ENCODE data around the gene KRTAP29-1.

The KRTAP29-1 gene

DNA sequence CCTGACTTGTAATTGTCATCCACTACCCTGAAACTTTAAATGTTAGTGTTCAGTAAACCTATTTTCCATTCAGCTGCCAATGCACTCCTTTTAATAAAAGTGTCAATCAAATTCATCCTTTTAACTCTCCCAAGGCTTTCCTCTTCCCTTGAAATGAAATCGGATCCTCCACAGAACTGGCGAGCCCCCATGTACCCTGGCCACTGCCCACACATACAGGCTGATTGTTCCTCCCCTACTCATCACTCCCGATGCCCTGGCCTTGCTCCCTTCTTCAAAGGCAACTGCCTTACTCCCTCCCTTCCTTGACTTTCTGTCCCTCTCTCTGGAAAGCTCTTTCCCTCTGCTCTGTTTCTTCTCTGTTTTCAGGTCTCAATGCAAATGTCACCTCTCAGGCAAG lies 40.4 kb upstream of the KRTAP29-1 start:
- no peak overlapping the region for H3K4me3 ChIP-seq (ENCODE audit: low read depth, low read length)
- TF ChIP-seq, protein P1, sequence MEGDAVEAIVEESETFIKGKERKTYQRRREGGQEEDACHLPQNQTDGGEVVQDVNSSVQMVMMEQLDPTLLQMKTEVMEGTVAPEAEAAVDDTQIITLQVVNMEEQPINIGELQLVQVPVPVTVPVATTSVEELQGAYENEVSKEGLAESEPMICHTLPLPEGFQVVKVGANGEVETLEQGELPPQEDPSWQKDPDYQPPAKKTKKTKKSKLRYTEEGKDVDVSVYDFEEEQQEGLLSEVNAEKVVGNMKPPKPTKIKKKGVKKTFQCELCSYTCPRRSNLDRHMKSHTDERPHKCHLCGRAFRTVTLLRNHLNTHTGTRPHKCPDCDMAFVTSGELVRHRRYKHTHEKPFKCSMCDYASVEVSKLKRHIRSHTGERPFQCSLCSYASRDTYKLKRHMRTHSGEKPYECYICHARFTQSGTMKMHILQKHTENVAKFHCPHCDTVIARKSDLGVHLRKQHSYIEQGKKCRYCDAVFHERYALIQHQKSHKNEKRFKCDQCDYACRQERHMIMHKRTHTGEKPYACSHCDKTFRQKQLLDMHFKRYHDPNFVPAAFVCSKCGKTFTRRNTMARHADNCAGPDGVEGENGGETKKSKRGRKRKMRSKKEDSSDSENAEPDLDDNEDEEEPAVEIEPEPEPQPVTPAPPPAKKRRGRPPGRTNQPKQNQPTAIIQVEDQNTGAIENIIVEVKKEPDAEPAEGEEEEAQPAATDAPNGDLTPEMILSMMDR (IDR thresholded peaks at IDR 0.05; ENCODE audit: low read depth, low read length), result no peak
- no peak for DNase-seq
- peaks cover 16% of the 10 kb centered on the region for H3K9me3 ChIP-seq (ENCODE audit: severe bottlenecking)
- peaks cover 88% of the 10 kb centered on the region for H3K27me3 ChIP-seq (ENCODE audit: insufficient read depth, low read depth, severe bottlenecking)
- H3K36me3 ChIP-seq, result no peaks in the 10 kb centered on the region
- H3K27ac ChIP-seq, result no peak overlapping the region

DNA sequence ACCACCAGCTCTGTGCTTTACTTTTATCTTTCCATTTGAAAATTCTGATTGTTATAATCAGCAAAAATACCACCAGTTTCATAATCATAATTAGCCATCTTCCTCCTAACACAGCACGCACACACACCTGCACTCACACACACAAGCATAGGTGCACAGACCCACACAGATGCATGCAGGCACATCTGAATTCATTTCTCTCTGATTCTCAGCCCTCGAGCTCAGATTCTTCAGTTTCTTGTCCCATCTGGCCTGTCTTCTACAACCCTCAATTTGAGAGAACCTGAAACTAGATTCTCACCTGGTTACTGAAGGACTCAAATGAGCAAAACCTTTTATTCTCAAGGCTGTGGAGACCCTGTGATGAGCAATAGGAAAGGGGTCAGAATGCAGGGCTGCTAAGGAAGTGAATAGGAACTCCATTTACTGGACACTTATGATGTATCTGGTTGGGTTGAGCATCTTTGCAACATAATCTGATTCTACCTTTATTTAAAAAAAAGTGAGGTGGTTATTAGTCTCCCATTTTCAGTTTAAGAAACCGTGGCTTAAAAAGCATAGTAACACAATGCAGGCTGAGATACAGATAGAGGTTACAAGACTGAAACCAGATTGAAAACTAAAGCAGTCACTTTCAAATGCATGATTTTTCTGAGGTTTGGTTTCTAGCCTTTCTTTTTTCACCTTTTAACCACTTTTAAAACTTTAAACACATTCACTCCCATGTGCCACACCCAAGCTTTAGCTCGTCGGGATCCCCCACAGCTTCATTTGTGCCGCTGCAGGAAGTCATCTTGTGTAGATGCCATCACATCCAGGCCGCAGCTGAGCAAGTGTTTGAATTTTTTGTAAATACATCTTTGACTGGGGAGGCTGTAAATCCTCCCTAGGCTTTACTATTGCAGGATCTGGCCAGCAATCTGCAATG lies 38.5 kb upstream of the KRTAP29-1 start:
- TF ChIP-seq, protein P1 (IDR thresholded peaks at IDR 0.05; ENCODE audit: low read depth, low read length), result no peak
- H3K9me3 ChIP-seq (ENCODE audit: severe bottlenecking), result peaks cover 10% of the 10 kb centered on the region
- no peaks in the 10 kb centered on the region for H3K36me3 ChIP-seq
- no peak for DNase-seq
- H3K27ac ChIP-seq, result no peak overlapping the region
- no peak overlapping the region for H3K4me3 ChIP-seq (ENCODE audit: low read depth, low read length)
- H3K27me3 ChIP-seq (ENCODE audit: insufficient read depth, low read depth, severe bottlenecking), result peaks cover 91% of the 10 kb centered on the region

DNA sequence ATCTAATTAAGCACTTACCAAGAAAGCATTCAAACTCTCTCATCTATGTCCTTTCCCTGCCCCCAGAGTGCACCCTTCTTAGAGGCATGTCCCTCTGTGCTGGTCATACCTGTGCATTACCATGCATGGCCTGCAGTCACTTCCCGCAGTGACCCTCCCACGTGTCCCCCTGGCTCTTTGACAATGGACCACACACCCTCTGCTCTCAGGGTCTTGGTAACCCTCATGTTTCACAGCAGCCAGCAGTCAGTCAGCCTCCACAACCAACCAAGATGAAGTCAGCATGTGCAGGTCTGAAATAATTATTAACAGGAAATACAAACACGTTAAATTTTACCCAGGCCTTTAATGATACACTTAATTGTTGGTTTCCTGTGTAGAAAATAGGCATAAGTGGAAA lies 37.8 kb upstream of the KRTAP29-1 start:
- DNase-seq, result no peak
- H3K27me3 ChIP-seq (ENCODE audit: insufficient read depth, low read depth, severe bottlenecking), result peaks cover 91% of the 10 kb centered on the region
- H3K36me3 ChIP-seq, result no peaks in the 10 kb centered on the region
- peaks cover 10% of the 10 kb centered on the region for H3K9me3 ChIP-seq (ENCODE audit: severe bottlenecking)
- TF ChIP-seq, protein P1 (IDR thresholded peaks at IDR 0.05; ENCODE audit: low read depth, low read length), result no peak
- H3K4me3 ChIP-seq (ENCODE audit: low read depth, low read length), result no peak overlapping the region
- no peak overlapping the region for H3K27ac ChIP-seq

DNA sequence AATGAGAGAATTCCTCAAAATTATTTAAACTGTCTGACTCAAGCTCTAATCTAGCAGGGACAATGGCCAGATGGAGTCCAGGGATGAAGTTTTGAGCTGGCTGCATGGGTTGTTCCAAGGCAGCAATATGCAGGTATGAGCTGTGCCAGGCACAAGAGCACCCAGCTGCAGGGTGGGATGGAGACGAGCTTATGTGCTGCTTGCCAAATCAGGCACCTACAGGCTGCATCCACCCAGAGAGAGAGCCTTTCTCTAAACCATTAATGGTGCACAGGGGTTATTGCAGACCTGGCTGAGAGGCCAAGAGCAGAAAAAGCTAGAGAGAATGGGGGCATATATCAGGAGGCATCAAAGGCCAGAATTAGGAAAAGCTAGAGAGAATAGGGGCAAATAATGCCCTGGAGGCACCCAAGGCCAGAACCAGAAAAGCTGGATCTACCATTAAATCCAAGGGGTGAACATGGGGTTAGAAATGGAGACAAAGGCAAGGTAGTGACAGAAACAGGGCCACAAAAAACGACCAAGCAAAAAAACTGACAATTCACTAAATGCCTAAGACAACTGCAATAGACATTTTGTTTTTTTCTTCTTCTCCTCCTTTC lies 37.0 kb upstream of the KRTAP29-1 start:
- H3K4me3 ChIP-seq (ENCODE audit: low read depth, low read length), result no peak overlapping the region
- no peak for DNase-seq
- no peaks in the 10 kb centered on the region for H3K36me3 ChIP-seq
- H3K27ac ChIP-seq, result no peak overlapping the region
- TF ChIP-seq, protein P1 (IDR thresholded peaks at IDR 0.05; ENCODE audit: low read depth, low read length), result no peak
- H3K27me3 ChIP-seq (ENCODE audit: insufficient read depth, low read depth, severe bottlenecking), result peaks cover 88% of the 10 kb centered on the region
- peaks cover 10% of the 10 kb centered on the region for H3K9me3 ChIP-seq (ENCODE audit: severe bottlenecking)

DNA sequence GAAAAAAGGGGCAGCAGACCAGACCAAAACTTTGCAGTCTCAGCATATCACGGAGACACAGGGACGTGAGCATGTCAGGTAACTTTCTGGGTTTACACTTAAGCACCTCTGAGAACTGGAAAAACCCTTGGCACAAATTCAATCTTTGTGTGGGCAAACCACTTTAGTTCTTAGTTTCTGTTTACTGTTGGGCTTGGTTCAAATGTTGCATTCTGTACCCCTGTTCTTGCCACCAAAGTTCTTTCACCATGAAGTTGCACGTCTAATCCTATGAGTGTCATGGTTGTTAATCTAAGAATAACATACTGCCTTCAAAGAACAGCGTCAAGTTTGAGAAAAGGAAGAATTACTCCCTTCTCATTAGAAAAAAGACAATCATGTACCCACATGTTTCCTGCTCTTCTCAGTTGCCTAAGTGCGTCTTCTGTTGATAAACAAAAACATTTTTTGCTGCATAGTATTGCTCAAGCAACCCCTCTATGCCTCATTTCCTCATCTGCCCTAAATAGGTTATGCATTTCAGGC lies 36.4 kb upstream of the KRTAP29-1 start:
- TF ChIP-seq, protein P1 (IDR thresholded peaks at IDR 0.05; ENCODE audit: low read depth, low read length), result no peak
- Histone ChIP-seq H3K27me3 (ENCODE audit: insufficient read depth, low read depth, severe bottlenecking) (peaks cover 89% of the 10 kb centered on the region), H3K36me3 (no peaks in the 10 kb centered on the region), H3K27ac (no peak overlapping the region), H3K4me3 (ENCODE audit: low read depth, low read length) (no peak overlapping the region), H3K9me3 (ENCODE audit: severe bottlenecking) (peaks cover 10% of the 10 kb centered on the region)
- DNase-seq, result no peak

Measured in WERI-Rb-1 (cell line).